Transverse colon (tissue), 4 donors: ENCODE measurements around the gene MTERF4. TPM values are rescaled to one million over a fixed set of nuclear protein-coding genes. Genes with fewer than 3 reads are reported as not detected.

Experiments used
- DNase-seq: peaks from one replicate; pipeline ENCODE4 v3.0.0-alpha.2; 2019
- H3K27ac ChIP-seq, 4 donors: fragments of 200-600 bp; sonication (generic); 2 replicates each; pipeline ENCODE4 v1.5.1; 2016 to 2018; ENCODE audit warnings: inconsistent platforms in 4 of 4
- H3K27me3 ChIP-seq: fragments of 200-600 bp; sonication (generic); 2 replicates; pipeline ENCODE4 v1.5.1; 2017; ENCODE audit warnings: inconsistent platforms
- H3K36me3 ChIP-seq, 4 donors: fragments of 200-600 bp; sonication (generic); 2 replicates each; pipeline ENCODE4 v1.5.1; 2017 to 2019; ENCODE audit warnings: inconsistent platforms in 4 of 4
- H3K4me1 ChIP-seq, 4 donors: fragments of 200-600 bp; sonication (generic); 2 replicates each; pipeline ENCODE4 v1.5.1; 2017 to 2020; ENCODE audit warnings: inconsistent platforms in 4 of 4
- H3K4me3 ChIP-seq, 4 donors: fragments of 200-600 bp; sonication (generic); 1 replicate in 1 of 4; 2 replicates in 3 of 4; pipeline versions ENCODE4 v1.5.1 to v1.6.1; 2017 to 2019; ENCODE audit warnings: inconsistent platforms in 4 of 4
- H3K9me3 ChIP-seq, 2 donors: fragments of 200-600 bp; sonication (generic); 2 replicates each; pipeline ENCODE4 v1.5.1; 2017 to 2019; ENCODE audit warnings: inconsistent platforms in 2 of 2
- CTCF ChIP-seq, 5 experiments: fragments of 200-600 bp in 3 of 5; fragments of 450-650 bp in 2 of 5; sonication (generic) in 3 of 5; IDR thresholded peaks; 1 replicate in 2 of 5; 2 replicates in 3 of 5; pipeline ENCODE4 v1.5.1; 2016 to 2017; ENCODE audit warnings: antibody characterized with exemption in 5 of 5, inconsistent platforms in 3 of 5, mild to moderate bottlenecking in 2 of 5, moderate library complexity in 1 of 5
- EP300 ChIP-seq: sonication (generic); formaldehyde crosslinking; IDR thresholded peaks from one replicate; pipeline ENCODE4 v1.6.1; 2017; ENCODE audit warnings: antibody characterized with exemption, low read depth
- POLR2A ChIP-seq: fragments of 450-650 bp; IDR thresholded peaks from one replicate; pipeline ENCODE4 v1.6.1; 2016; ENCODE audit warnings: antibody characterized with exemption, mild to moderate bottlenecking, moderate library complexity
- POLR2AphosphoS5 ChIP-seq, 3 donors: sonication (generic); formaldehyde crosslinking; IDR thresholded peaks; one replicate each; pipeline ENCODE4 v1.6.1; 2016; ENCODE audit warnings: antibody characterized with exemption in 3 of 3
- WGBS, 2 donors: methylation state at CpG; one replicate each; pipeline ENCODE4 v1.1.5; 2018; ENCODE audit warnings: low coverage in 1 of 2; 5-methylcytosine and 5-hydroxymethylcytosine counted together
- in situ Hi-C, 4 donors: fragments of 200-750 bp; cut with MboI; loops; one replicate each; pipeline versions ENCODE4 v1.15.0 to v1.15.1; 2017; ENCODE audit warnings: low sequenced_read_pairs in 3 of 4, low pct_ligation_motif_present in 1 of 4, low pct_unique_long_range_greater_than_20kb in 1 of 4
- intact Hi-C: fragments of 100-400 bp; cut with DNase I; formaldehyde crosslinking; loops from one replicate; pipeline ENCODE4 v1.15.1; 2023; ENCODE audit warnings: low total_unique reads
- total RNA-seq, 4 donors: library from RNA; depleted of rRNA; stranded (reverse); fragments of >200 nt; gene quantifications; one replicate each; pipeline ENCODE4 v1.1.0, GENCODE V29; 2016

MTERF4 gene
- total RNA-seq, 4 donors from 2014 or later, result 25.4 to 161 (median 34.3) TPM

GRCh38 chr2:241120440-241120839, 18.4 kb upstream of the MTERF4 start:
- Histone ChIP-seq H3K4me3 (no peak overlapping the region), H3K27me3 (no peaks in the 10 kb centered on the region), H3K9me3 (no peaks in the 10 kb centered on the region), H3K4me1 (no peaks in the 10 kb centered on the region), H3K27ac (no peak overlapping the region), H3K36me3 (no peaks in the 10 kb centered on the region)
- no peak for DNase-seq
- TF ChIP-seq EP300, result no peak
- TF ChIP-seq POLR2AphosphoS5 (IDR thresholded peaks at IDR 0.05), result no peak
- TF ChIP-seq POLR2A, result no peak
- no peak for TF ChIP-seq CTCF (IDR thresholded peaks at IDR 0.05)
- WGBS, 2 donors, result 93 to 100% methylated on average over 1 to 2 of the region's 2 CpGs
- in situ Hi-C loops (no loop called here), intact Hi-C loops (no loop called here)

DNA sequence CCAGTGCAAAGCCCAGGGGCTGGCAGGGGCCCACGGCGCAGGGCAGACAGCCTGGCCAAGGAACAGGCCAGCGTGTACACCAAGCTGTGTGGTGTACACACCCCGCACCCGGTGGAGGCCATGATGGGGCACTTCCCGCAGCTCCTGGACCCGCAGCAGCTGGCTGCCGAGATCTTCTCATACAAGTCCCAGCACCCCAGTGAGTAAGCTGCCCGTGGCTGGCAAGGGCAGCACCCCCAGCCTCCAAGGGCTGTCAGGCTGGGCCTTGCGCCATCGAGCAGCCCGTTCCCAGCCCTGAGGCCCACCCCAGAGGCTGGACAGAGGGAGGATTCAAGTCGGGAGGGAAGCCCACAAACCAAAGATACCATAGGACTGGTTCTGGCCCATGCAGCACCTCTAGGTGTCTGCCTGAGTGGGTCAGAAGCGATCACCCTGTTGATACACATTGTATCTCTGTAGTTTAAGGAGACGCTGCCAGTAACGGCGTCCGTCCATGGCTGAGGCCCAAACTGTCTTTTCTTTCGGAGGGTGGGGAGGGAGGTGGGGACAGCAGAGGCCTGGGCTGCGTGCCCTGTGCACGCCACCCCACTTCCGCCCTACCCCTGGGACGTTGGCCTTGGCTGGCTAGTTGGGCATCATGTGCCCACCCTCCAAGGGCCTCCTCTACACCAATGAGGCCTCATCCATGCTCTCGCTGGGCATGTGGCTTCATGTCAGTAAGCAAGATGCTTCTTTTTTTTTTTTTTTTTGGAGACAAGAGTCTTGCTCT, 16.8 kb upstream of the MTERF4 start:
- Histone ChIP-seq H3K36me3 (no peaks in the 10 kb centered on the region), H3K27ac (no peak overlapping the region), H3K9me3 (no peaks in the 10 kb centered on the region), H3K4me3 (no peak overlapping the region), H3K27me3 (no peaks in the 10 kb centered on the region), H3K4me1 (no peaks in the 10 kb centered on the region)
- TF ChIP-seq POLR2AphosphoS5 (IDR thresholded peaks at IDR 0.05) (no peak), EP300 (no peak), CTCF (IDR thresholded peaks at IDR 0.05) (no peak), POLR2A (no peak)
- 80 to 97% methylated on average over 1 to 19 of the region's 24 CpGs for WGBS, 2 donors
- in situ Hi-C loops, result no loop called here
- DNase-seq, result no peak
- intact Hi-C loops, result no loop called here

DNA sequence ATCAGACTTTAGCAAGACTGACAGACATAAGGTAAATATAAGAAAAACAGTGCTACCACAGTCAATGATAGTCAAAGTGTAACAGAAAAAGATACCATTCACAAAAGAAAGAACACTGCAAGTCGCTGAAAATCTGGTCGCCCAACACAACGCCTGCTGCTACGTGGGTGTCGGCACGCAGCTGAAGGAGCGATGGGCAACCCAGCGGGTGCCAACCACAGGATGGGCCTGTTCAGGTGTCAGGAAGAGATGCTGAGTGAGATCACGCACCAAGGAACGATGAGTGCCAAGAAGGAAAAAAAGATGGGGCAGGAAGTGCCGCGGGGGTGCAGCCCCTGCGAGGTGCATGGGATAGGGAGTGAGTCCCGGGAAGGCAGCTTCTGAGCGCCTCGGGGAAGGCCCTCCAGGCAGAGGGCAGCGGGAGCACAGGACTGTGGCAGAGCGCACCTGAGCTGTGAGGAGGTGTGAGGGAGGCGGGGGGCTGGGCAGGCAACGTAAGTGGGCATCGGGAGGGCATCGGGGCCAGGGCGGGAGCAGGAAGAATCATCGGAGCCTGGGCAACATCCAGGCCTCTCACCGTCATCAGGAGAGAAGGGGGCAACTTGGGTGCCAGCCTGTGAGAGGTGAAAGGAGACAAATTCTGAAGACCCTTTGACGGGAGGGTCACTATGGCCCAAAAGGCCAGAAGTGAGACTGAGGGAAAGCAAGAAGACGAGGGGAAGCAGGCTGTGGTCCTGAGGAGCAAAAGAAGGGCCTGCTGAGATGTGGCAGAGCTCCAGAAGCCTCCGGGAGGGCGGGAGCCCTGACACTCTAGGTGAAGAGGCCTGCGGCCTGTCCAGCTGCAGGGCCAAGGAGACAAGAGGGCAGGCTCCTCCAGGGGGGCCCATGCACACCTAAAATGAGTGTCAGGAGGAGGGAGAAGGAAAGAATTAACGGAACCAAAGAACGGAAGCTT, 14.8 kb upstream of the MTERF4 start:
- no peak for TF ChIP-seq POLR2A
- no peak for TF ChIP-seq POLR2AphosphoS5 (IDR thresholded peaks at IDR 0.05)
- TF ChIP-seq EP300, result no peak
- TF ChIP-seq CTCF (IDR thresholded peaks at IDR 0.05), result no peak
- WGBS, 2 donors, result 93 to 95% methylated on average over 18 to 32 of the region's 32 CpGs

GRCh38 chr2:241115361-241115760, 13.3 kb upstream of the MTERF4 start:
- Histone ChIP-seq H3K4me3 (no peak overlapping the region), H3K27ac (no peak overlapping the region), H3K9me3 (no peaks in the 10 kb centered on the region), H3K4me1 (no peaks in the 10 kb centered on the region), H3K36me3 (no peaks in the 10 kb centered on the region), H3K27me3 (no peaks in the 10 kb centered on the region)
- no peak for DNase-seq
- TF ChIP-seq POLR2A (no peak), EP300 (no peak), CTCF (IDR thresholded peaks at IDR 0.05) (no peak), POLR2AphosphoS5 (IDR thresholded peaks at IDR 0.05) (no peak)
- in situ Hi-C loops, result no loop called here
- intact Hi-C loops, result no loop called here
- WGBS, 2 donors, result 66 to 88% methylated on average over 6 to 8 of the region's 8 CpGs

More for the DNA sequence above, 14.8 kb upstream of the MTERF4 start:
- H3K4me3 ChIP-seq, result no peak overlapping the region
- no peaks in the 10 kb centered on the region for H3K27me3 ChIP-seq
- DNase-seq, result no peak
- H3K27ac ChIP-seq, result no peak overlapping the region
- H3K9me3 ChIP-seq, result no peaks in the 10 kb centered on the region
- no peaks in the 10 kb centered on the region for H3K4me1 ChIP-seq
- in situ Hi-C loops, result no loop called here
- H3K36me3 ChIP-seq, result no peaks in the 10 kb centered on the region
- intact Hi-C loops, result no loop called here
